GM18526 (cell line): ENCODE data around the gene TCEANC.

Source experiments
- POLR2A ChIP-seq: IDR thresholded peaks from 3 replicates; pipeline ENCODE4 v1.6.1; 2011; ENCODE audit not compliant: insufficient read length; ENCODE audit errors: extremely low read depth

The TCEANC gene

GRCh38 chrX:13685126-13685763 lies 32.3 kb downstream of the TCEANC start:
- no peak for TF ChIP-seq POLR2A

- no peak for TF ChIP-seq POLR2A
Observed at GRCh38 chrX:13687203-13687602, 34.3 kb downstream of the TCEANC start.

- no peak for TF ChIP-seq POLR2A
Observed at GRCh38 chrX:13688384-13688957, 35.5 kb downstream of the TCEANC start.

- TF ChIP-seq POLR2A: peak; percentile 95
Observed at GRCh38 chrX:13688958-13689740, 36.2 kb downstream of the TCEANC start, which contains the start of gene RAB9A. Gene RAB9A, plus strand, starts transcription at chrX:13689128. Its CDS starts 19,619 bp downstream, at chrX:13708747.

- TF ChIP-seq POLR2A: no peak
Observed at GRCh38 chrX:13689741-13690211, 36.8 kb downstream of the TCEANC start.

- TF ChIP-seq POLR2A: no peak
Observed at GRCh38 chrX:13690836-13691235, 37.9 kb downstream of the TCEANC start.

- TF ChIP-seq POLR2A: no peak
Observed at GRCh38 chrX:13691841-13692371, 39.0 kb downstream of the TCEANC start.

GRCh38 chrX:13692771-13693231 lies 39.9 kb downstream of the TCEANC start:
- no peak for TF ChIP-seq POLR2A

- TF ChIP-seq POLR2A: peak; percentile 28
Observed at GRCh38 chrX:13693341-13693961, 40.5 kb downstream of the TCEANC start.

- no peak for TF ChIP-seq POLR2A
Observed at GRCh38 chrX:13694359-13694758, 41.4 kb downstream of the TCEANC start.

GRCh38 chrX:13694983-13695382 lies 42.0 kb downstream of the TCEANC start:
- no peak for TF ChIP-seq POLR2A

GRCh38 chrX:13695601-13696115 lies 42.7 kb downstream of the TCEANC start:
- no peak for TF ChIP-seq POLR2A

GRCh38 chrX:13697455-13697854 lies 44.5 kb downstream of the TCEANC start:
- TF ChIP-seq POLR2A: no peak

GRCh38 chrX:13697976-13698375 lies 45.0 kb downstream of the TCEANC start:
- no peak for TF ChIP-seq POLR2A

- no peak for TF ChIP-seq POLR2A
Observed at GRCh38 chrX:13698432-13698831, 45.5 kb downstream of the TCEANC start.
